BJ (cell line): ENCODE measurements around the gene CUX1. TPM values are rescaled to one million over a fixed set of nuclear protein-coding genes. Genes with fewer than 3 reads are reported as not detected.

ENCODE experiments used
- CTCF ChIA-PET: fragments of 350-600 bp; formaldehyde crosslinking; extraction: SDS; loops from one replicate; lab custom pipeline; 2021; ENCODE audit warnings: antibody characterized with exemption, inconsistent platforms; lab: Yijun Ruan, JAX
- POLR2A ChIA-PET: fragments of 300-600 bp; sonication (Branson Sonifier 250); formaldehyde crosslinking; extraction: SDS; loops from one replicate; lab custom pipeline; 2021; ENCODE audit warnings: antibody characterized with exemption; lab: Charles Lee
- DNase-seq: peaks from one replicate; pipeline ENCODE4 v3.0.0-alpha.2; 2011; ENCODE audit warnings: low read depth
- H3K27me3 ChIP-seq: 2 replicates; pipeline ENCODE4 v1.6.0; 2011; ENCODE audit warnings: low read length; ENCODE audit not compliant: control insufficient read depth, insufficient read depth
- H3K36me3 ChIP-seq: 2 replicates; pipeline ENCODE4 v1.5.1; 2011; ENCODE audit warnings: low read length; ENCODE audit not compliant: control insufficient read depth, insufficient read depth
- H3K4me3 ChIP-seq: 2 replicates; pipeline ENCODE4 v1.5.1; 2011; ENCODE audit warnings: low read depth, mild to moderate bottlenecking, control low read depth, low read length
- CTCF ChIP-seq: IDR thresholded peaks from 2 replicates; pipeline ENCODE4 v1.5.1; 2011; ENCODE audit warnings: low read depth, mild to moderate bottlenecking, control low read depth, inconsistent platforms, low read length, moderate library complexity; ENCODE audit not compliant: insufficient read depth
- polyA plus RNA-seq: library from polyadenylated mRNA; depleted of rRNA; stranded (reverse); fragments of >200 nt; gene quantifications from 2 replicates; pipeline ENCODE4 v1.2.3, GENCODE V29; 2011

CUX1 gene
- polyA plus RNA-seq, 1 experiment, result 36.5 TPM

- Histone ChIP-seq H3K4me3 (no peak overlapping the region), H3K36me3 (no peaks in the 10 kb centered on the region), H3K27me3 (no peaks in the 10 kb centered on the region)
- CTCF ChIA-PET, result no interaction called here
- DNase-seq, result no peak
- POLR2A ChIA-PET, result no interaction called here
- no peak for TF ChIP-seq CTCF
These were observed 500.0 kb downstream of the CUX1 start for GRCh38 chr7:102317231-102318059.

GRCh38 chr7:102318482-102318971, 501.1 kb downstream of the CUX1 start:
- DNase-seq, result no peak
- Histone ChIP-seq H3K27me3 (no peaks in the 10 kb centered on the region), H3K4me3 (no peak overlapping the region), H3K36me3 (no peaks in the 10 kb centered on the region)
- POLR2A ChIA-PET, result no interaction called here
- CTCF ChIA-PET, result no interaction called here
- TF ChIP-seq CTCF, result no peak

- TF ChIP-seq CTCF, result no peak
- no peaks in the 10 kb centered on the region for H3K27me3 ChIP-seq
- DNase-seq, result no peak
- no peak overlapping the region for H3K4me3 ChIP-seq
- H3K36me3 ChIP-seq, result no peaks in the 10 kb centered on the region
- ChIA-PET CTCF (no interaction called here), POLR2A (interaction anchor here (0.5 kb wide), 2 partner anchors 115 to 903 kb away, joined by 4 to 9 read pairs; no protein-coding TSS in a partner anchor)
These were observed 502.2 kb downstream of the CUX1 start for GRCh38 chr7:102319671-102320070.

GRCh38 chr7:102320181-102320580, 502.8 kb downstream of the CUX1 start:
- ChIA-PET CTCF (no interaction called here), POLR2A (no interaction called here)
- Histone ChIP-seq H3K27me3 (no peaks in the 10 kb centered on the region), H3K36me3 (no peaks in the 10 kb centered on the region), H3K4me3 (no peak overlapping the region)
- no peak for DNase-seq
- TF ChIP-seq CTCF, result no peak

- H3K27me3 ChIP-seq, result no peaks in the 10 kb centered on the region
- H3K4me3 ChIP-seq, result no peak overlapping the region
- DNase-seq, result no peak
- POLR2A ChIA-PET, result no interaction called here
- no peak for TF ChIP-seq CTCF
- CTCF ChIA-PET, result no interaction called here
- H3K36me3 ChIP-seq, result no peaks in the 10 kb centered on the region
These were observed 503.4 kb downstream of the CUX1 start for GRCh38 chr7:102320601-102321350.
